OCI-LY1 (cell line): ENCODE measurements around the gene ZNF324B.

ENCODE experiments used
- EZH2 ChIP-seq: fragments of 200-600 bp; sonication (generic), shearing (Covaris generic); IDR thresholded peaks from 2 replicates; pipeline ENCODE4 v1.8.0; 2017; ENCODE audit warnings: borderline replicate concordance, mixed run types, mild to moderate bottlenecking, antibody characterized with exemption, low read length, moderate library complexity, mixed read lengths
- TF ChIP-seq, protein P1 (sequence below): fragments of 200-600 bp; sonication (generic), shearing (Covaris generic); IDR thresholded peaks from 2 replicates; pipeline ENCODE4 v1.5.1; 2017; ENCODE audit warnings: mild to moderate bottlenecking, antibody characterized with exemption, low read length, moderate library complexity, mixed read lengths

- TF ChIP-seq EZH2 = no peak
- TF ChIP-seq, protein P1, sequence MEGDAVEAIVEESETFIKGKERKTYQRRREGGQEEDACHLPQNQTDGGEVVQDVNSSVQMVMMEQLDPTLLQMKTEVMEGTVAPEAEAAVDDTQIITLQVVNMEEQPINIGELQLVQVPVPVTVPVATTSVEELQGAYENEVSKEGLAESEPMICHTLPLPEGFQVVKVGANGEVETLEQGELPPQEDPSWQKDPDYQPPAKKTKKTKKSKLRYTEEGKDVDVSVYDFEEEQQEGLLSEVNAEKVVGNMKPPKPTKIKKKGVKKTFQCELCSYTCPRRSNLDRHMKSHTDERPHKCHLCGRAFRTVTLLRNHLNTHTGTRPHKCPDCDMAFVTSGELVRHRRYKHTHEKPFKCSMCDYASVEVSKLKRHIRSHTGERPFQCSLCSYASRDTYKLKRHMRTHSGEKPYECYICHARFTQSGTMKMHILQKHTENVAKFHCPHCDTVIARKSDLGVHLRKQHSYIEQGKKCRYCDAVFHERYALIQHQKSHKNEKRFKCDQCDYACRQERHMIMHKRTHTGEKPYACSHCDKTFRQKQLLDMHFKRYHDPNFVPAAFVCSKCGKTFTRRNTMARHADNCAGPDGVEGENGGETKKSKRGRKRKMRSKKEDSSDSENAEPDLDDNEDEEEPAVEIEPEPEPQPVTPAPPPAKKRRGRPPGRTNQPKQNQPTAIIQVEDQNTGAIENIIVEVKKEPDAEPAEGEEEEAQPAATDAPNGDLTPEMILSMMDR = no peak
Observed at GRCh38 chr19:58473775-58474174, 22.4 kb downstream of the ZNF324B start.
